ENCODE measurements around the gene NINJ2.
A peak's percentile ranks its signal among the peaks of the same experiment; 100 is the strongest.

The NINJ2 gene

GRCh38 chr12:569803-570434 lies 93.3 kb downstream of the NINJ2 start:
- peak; percentile 86 for DNase-seq (ENCODE audit: low spot score)

- no peak for DNase-seq (ENCODE audit: low spot score)
Measured at GRCh38 chr12:569091-569676, 94.1 kb downstream of the NINJ2 start.

GRCh38 chr12:568486-568885 lies 94.8 kb downstream of the NINJ2 start:
- no peak for DNase-seq (ENCODE audit: low spot score)

GRCh38 chr12:565589-566105 lies 97.6 kb downstream of the NINJ2 start:
- no peak for DNase-seq (ENCODE audit: low spot score)

GRCh38 chr12:565161-565560 lies 98.1 kb downstream of the NINJ2 start:
- no peak for DNase-seq (ENCODE audit: low spot score)

GRCh38 chr12:563787-564298 lies 99.4 kb downstream of the NINJ2 start:
- no peak for DNase-seq (ENCODE audit: low spot score)

- DNase-seq (ENCODE audit: low spot score), result no peak
Measured at GRCh38 chr12:563250-563781, 99.9 kb downstream of the NINJ2 start.

- no peak for DNase-seq (ENCODE audit: low spot score)
Measured at GRCh38 chr12:562634-563033, 100.6 kb downstream of the NINJ2 start.

GRCh38 chr12:561908-562593 lies 101.2 kb downstream of the NINJ2 start:
- DNase-seq (ENCODE audit: low spot score), result no peak

GRCh38 chr12:561391-561705 lies 101.9 kb downstream of the NINJ2 start:
- no peak for DNase-seq (ENCODE audit: low spot score)

- no peak for DNase-seq (ENCODE audit: low spot score)
Measured at GRCh38 chr12:560691-561390, 102.4 kb downstream of the NINJ2 start.

GRCh38 chr12:559906-560455 lies 103.3 kb downstream of the NINJ2 start:
- no peak for DNase-seq (ENCODE audit: low spot score)

GRCh38 chr12:559208-559905 lies 103.9 kb downstream of the NINJ2 start:
- DNase-seq (ENCODE audit: low spot score), result no peak

GRCh38 chr12:558580-558979 lies 104.7 kb downstream of the NINJ2 start:
- no peak for DNase-seq (ENCODE audit: low spot score)

- no peak for DNase-seq (ENCODE audit: low spot score)
Measured at GRCh38 chr12:556498-556897, 106.7 kb downstream of the NINJ2 start.

GRCh38 chr12:554001-554285 lies 109.3 kb downstream of the NINJ2 start:
- DNase-seq (ENCODE audit: low spot score), result no peak

- DNase-seq (ENCODE audit: low spot score), result no peak
Measured at GRCh38 chr12:553216-554000, 109.8 kb downstream of the NINJ2 start.

- DNase-seq (ENCODE audit: low spot score), result no peak
Measured at GRCh38 chr12:552466-552865, 110.8 kb downstream of the NINJ2 start.

GRCh38 chr12:550473-551260 lies 112.6 kb downstream of the NINJ2 start:
- no peak for DNase-seq (ENCODE audit: low spot score)

- DNase-seq (ENCODE audit: low spot score), result no peak
Measured at GRCh38 chr12:549476-550082, 113.7 kb downstream of the NINJ2 start.
